WTC11 (cell line): Measurements from ENCODE around the gene P4HB. TPM values are rescaled to one million over a fixed set of nuclear protein-coding genes. Genes with fewer than 3 reads are reported as not detected.

Experiments used
- ATAC-seq: fragments of 200-7000 bp; cut with Tn5 transposase; 2 replicates; pipeline ENCODE4 v1.10.0; 2021; ENCODE audit warnings: mild to moderate bottlenecking, moderate library complexity
- CTCF ChIA-PET: fragments of 300-600 bp; sonication (Branson Sonifier 250); formaldehyde crosslinking; loops from one replicate; lab custom pipeline; 2021; ENCODE audit warnings: antibody characterized with exemption; lab: Charles Lee
- POLR2A ChIA-PET: fragments of 350-600 bp; sonication (Branson Sonifier 250); formaldehyde crosslinking; loops from one replicate; lab custom pipeline; 2021; ENCODE audit warnings: antibody characterized with exemption; lab: Charles Lee
- DNase-seq: peaks from one replicate; pipeline ENCODE4 v3.0.0; 2021; ENCODE audit warnings: low spot score
- H3K27ac Mint-ChIP-seq: 2 replicates; pipeline ENCODE4 v1.8.0; 2021; ENCODE audit warnings: mixed read lengths
- H3K27me3 Mint-ChIP-seq: 2 replicates; pipeline ENCODE4 v1.8.0; 2021; ENCODE audit warnings: low read depth, mild to moderate bottlenecking, moderate library complexity, mixed read lengths
- H3K36me3 Mint-ChIP-seq: 2 replicates; pipeline ENCODE4 v1.8.0; 2021; ENCODE audit warnings: mixed read lengths
- H3K4me1 Mint-ChIP-seq: 2 replicates; pipeline ENCODE4 v1.8.0; 2022; ENCODE audit warnings: mixed read lengths
- H3K4me3 Mint-ChIP-seq: 2 replicates; pipeline ENCODE4 v1.8.0; 2021; ENCODE audit warnings: mild to moderate bottlenecking, moderate library complexity, mixed read lengths
- H3K9me3 Mint-ChIP-seq: 2 replicates; pipeline ENCODE4 v1.8.0; 2021; ENCODE audit warnings: mixed read lengths
- CREB1 ChIP-seq: sonication (generic); formaldehyde crosslinking; IDR thresholded peaks from 2 replicates; pipeline ENCODE4 v1.8.0; 2023; ENCODE audit warnings: mild to moderate bottlenecking, missing genetic modification reagents
- CREM ChIP-seq: sonication (generic); formaldehyde crosslinking; IDR thresholded peaks from 2 replicates; pipeline ENCODE4 v1.8.1; 2022; ENCODE audit warnings: mild to moderate bottlenecking, missing genetic modification reagents, moderate library complexity
- EMX1 ChIP-seq: fragments of 250-450 bp; sonication (Bioruptor Pico); IDR thresholded peaks from 2 replicates; pipeline ENCODE4 v1.8.0; 2021; ENCODE audit warnings: mild to moderate bottlenecking
- ESRRA ChIP-seq: sonication (generic); formaldehyde crosslinking; IDR thresholded peaks from 2 replicates; pipeline ENCODE4 v1.8.1; 2022; ENCODE audit warnings: mild to moderate bottlenecking, missing genetic modification reagents, borderline replicate concordance
- FOXK1 ChIP-seq: sonication (generic); formaldehyde crosslinking; IDR thresholded peaks from 2 replicates; pipeline ENCODE4 v1.8.0; 2022; ENCODE audit warnings: mild to moderate bottlenecking, moderate library complexity, missing genetic modification reagents
- HMGA2 ChIP-seq: fragments of 250-450 bp; sonication (Bioruptor Pico); IDR thresholded peaks from 2 replicates; pipeline ENCODE4 v1.4.0; 2021; ENCODE audit warnings: mild to moderate bottlenecking, moderate library complexity
- IRF2 ChIP-seq: sonication (generic); formaldehyde crosslinking; IDR thresholded peaks from 2 replicates; pipeline ENCODE4 v1.8.0; 2022; ENCODE audit warnings: low read depth, missing genetic modification reagents, borderline replicate concordance
- MYBL2 ChIP-seq: sonication (generic); formaldehyde crosslinking; IDR thresholded peaks from 2 replicates; pipeline ENCODE4 v1.8.1; 2023; ENCODE audit warnings: mild to moderate bottlenecking, moderate library complexity, missing genetic modification reagents
- NFATC4 ChIP-seq: fragments of 250-450 bp; sonication (Bioruptor Pico); IDR thresholded peaks from 2 replicates; pipeline ENCODE4 v1.9.0; 2021; ENCODE audit warnings: mild to moderate bottlenecking
- NFYB ChIP-seq: sonication (generic); formaldehyde crosslinking; conservative IDR thresholded peaks from 2 replicates; pipeline ENCODE4 v1.8.0; 2022; ENCODE audit warnings: low read depth, missing genetic modification reagents
- NR2C2 ChIP-seq: sonication (generic); formaldehyde crosslinking; IDR thresholded peaks from 2 replicates; pipeline ENCODE4 v1.8.0; 2022; ENCODE audit warnings: mild to moderate bottlenecking, missing genetic modification reagents
- RORB ChIP-seq: fragments of 250-450 bp; sonication (Bioruptor Pico); IDR thresholded peaks from 2 replicates; pipeline ENCODE4 v1.9.0; 2021; ENCODE audit warnings: mild to moderate bottlenecking
- SOX15 ChIP-seq: fragments of 250-450 bp; sonication (Bioruptor Pico); IDR thresholded peaks from 2 replicates; pipeline ENCODE4 v1.9.0; 2021; ENCODE audit warnings: mild to moderate bottlenecking
- TCF7 ChIP-seq: sonication (generic); formaldehyde crosslinking; IDR thresholded peaks from 2 replicates; pipeline ENCODE4 v1.8.0; 2022; ENCODE audit warnings: mild to moderate bottlenecking, low read depth, missing genetic modification reagents, moderate library complexity
- TEAD4 ChIP-seq: sonication (generic); formaldehyde crosslinking; IDR thresholded peaks from 2 replicates; pipeline ENCODE4 v1.8.0; 2022; ENCODE audit warnings: mild to moderate bottlenecking, missing genetic modification reagents
- ZNF232 ChIP-seq: sonication (generic); formaldehyde crosslinking; IDR thresholded peaks from 2 replicates; pipeline ENCODE4 v1.8.0; 2022; ENCODE audit warnings: mild to moderate bottlenecking, missing genetic modification reagents
- ZNF671 ChIP-seq: fragments of 250-450 bp; sonication (Bioruptor Pico); IDR thresholded peaks from 2 replicates; pipeline ENCODE4 v1.8.0; 2021; ENCODE audit warnings: mild to moderate bottlenecking
- total RNA-seq: library from RNA; stranded (reverse); gene quantifications from 3 replicates; pipeline ENCODE4 v1.2.3, GENCODE V29; 2021
- TF ChIP-seq, protein P1 (sequence below): sonication (generic); formaldehyde crosslinking; IDR thresholded peaks from 2 replicates; pipeline ENCODE4 v1.8.0; 2023; ENCODE audit warnings: missing genetic modification reagents
- TF ChIP-seq, protein P2 (sequence below): sonication (generic); formaldehyde crosslinking; IDR thresholded peaks from 2 replicates; pipeline ENCODE4 v1.8.1; 2023; ENCODE audit warnings: mild to moderate bottlenecking, missing genetic modification reagents, moderate library complexity
- TF ChIP-seq, protein P3 (sequence below): fragments of 250-450 bp; sonication (Bioruptor Pico); IDR thresholded peaks from 2 replicates; pipeline ENCODE4 v1.8.0; 2021; ENCODE audit warnings: mild to moderate bottlenecking
- TF ChIP-seq, protein P4 (sequence below): fragments of 250-450 bp; sonication (Bioruptor Pico); IDR thresholded peaks from 2 replicates; pipeline ENCODE4 v1.9.0; 2021; ENCODE audit warnings: mild to moderate bottlenecking, borderline replicate concordance
- TF ChIP-seq, protein P5 (sequence below): sonication (generic); formaldehyde crosslinking; IDR thresholded peaks from 2 replicates; pipeline ENCODE4 v1.8.0; 2022; ENCODE audit warnings: mild to moderate bottlenecking, missing genetic modification reagents
- TF ChIP-seq, protein P6 (sequence below): sonication (generic); formaldehyde crosslinking; IDR thresholded peaks from 2 replicates; pipeline ENCODE4 v1.8.0; 2022; ENCODE audit warnings: mild to moderate bottlenecking, missing genetic modification reagents
- TF ChIP-seq, protein P7 (sequence below): sonication (generic); formaldehyde crosslinking; IDR thresholded peaks from 2 replicates; pipeline ENCODE4 v1.8.0; 2022; ENCODE audit warnings: mild to moderate bottlenecking, missing genetic modification reagents
- TF ChIP-seq, protein P8 (sequence below): sonication (generic); formaldehyde crosslinking; IDR thresholded peaks from 2 replicates; pipeline ENCODE4 v1.8.1; 2022; ENCODE audit warnings: low read depth, missing genetic modification reagents, borderline replicate concordance

Gene P4HB
- total RNA-seq, 1 experiment from 2014 or later = 380 TPM

DNA sequence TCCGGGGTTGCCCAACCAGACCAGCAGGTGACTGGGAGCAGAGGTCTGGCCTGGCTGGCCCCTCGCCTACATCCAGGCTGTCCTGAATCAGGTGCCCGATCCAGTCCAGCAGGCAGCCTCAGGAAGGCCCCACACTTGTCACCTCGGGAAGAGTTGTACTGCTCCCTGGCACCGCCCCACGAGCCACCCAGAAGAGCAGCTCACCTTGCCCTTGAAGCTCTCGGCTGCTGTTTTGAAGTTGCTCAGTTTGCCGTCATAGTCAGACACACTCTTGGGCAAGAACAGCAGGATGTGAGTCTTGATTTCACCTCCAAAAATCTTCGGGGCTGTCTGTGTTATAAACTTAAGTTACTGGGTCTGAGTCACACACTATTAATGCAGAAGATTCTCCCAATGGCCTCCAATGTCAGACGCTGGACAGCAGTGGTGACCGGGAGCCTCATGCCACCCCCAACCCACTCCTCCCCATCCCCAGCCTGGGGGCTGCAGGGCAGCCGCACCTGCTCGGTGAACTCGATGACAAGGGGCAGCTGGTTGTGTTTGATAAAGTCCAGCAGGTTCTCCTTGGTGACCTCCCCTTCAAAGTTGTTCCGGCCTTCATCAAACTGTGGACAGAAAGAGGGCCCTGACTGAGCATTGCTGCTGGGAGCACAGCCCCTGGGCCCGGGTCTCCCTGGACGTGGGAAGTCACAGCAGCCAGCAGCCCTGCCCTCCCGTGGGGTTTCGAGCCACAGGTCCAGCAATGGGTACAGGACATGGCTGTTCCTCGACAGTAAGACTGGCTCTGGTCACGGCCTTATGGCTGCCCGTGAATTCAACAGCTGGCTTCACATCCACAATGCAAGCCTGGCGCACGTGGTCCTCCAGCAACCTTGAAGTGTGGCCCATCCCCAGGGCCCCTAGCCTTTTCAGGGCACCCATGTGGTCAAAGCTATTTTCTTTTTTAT, 13.3 kb downstream of the P4HB start (continued):
- TF ChIP-seq ZNF232 (CRISPR knock-in tag) (no peak), CREB1 (CRISPR knock-in tag) (no peak), ESRRA (CRISPR knock-in tag) (no peak), MYBL2 (CRISPR knock-in tag) (no peak)
- TF ChIP-seq, protein P1, sequence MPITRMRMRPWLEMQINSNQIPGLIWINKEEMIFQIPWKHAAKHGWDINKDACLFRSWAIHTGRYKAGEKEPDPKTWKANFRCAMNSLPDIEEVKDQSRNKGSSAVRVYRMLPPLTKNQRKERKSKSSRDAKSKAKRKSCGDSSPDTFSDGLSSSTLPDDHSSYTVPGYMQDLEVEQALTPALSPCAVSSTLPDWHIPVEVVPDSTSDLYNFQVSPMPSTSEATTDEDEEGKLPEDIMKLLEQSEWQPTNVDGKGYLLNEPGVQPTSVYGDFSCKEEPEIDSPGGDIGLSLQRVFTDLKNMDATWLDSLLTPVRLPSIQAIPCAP = no peak
- TF ChIP-seq, protein P2, sequence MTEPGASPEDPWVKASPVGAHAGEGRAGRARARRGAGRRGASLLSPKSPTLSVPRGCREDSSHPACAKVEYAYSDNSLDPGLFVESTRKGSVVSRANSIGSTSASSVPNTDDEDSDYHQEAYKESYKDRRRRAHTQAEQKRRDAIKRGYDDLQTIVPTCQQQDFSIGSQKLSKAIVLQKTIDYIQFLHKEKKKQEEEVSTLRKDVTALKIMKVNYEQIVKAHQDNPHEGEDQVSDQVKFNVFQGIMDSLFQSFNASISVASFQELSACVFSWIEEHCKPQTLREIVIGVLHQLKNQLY (CRISPR knock-in tag) = no peak

DNA sequence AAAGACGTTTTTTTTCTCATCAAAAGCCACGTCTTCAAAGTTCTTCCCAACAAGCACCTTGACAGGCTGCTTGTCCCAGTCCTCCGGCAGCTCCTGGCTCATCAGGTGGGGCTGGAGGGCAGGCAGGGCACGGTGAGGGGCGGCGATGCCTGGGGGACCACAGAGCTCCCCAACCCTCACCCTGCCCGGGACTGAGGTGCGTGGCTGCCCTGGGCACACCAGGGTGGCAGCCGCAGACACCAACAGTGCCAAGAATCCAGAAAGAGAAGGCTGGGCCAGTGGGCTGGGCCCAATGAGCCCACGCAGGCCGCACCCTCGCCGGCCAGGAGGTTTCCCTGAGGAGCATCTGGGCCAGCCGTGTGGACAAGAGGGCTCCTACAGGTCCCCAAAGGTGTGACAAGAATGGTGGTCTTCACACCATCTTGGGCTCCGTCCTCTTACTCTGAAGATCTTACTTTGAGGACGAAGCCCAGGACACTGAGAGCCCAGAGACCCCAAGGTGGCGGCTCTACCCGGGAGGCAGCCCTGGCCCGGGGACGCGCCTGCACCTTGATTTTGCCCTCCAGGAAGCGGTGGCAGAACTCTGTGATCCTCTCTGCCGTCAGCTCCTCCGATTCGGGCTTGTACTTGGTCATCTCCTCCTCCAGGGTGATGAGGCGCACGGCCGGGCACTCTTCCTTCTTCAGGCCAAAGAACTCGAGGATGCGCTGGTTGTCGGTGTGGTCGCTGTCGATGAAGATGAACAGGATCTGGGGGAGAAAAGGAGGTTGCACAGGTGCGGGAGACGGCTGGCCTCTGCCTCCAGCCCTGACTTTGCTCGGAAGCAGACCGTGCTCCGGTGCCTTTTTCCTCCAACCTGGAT, 14.2 kb downstream of the P4HB start:
- ATAC-seq (no peak), DNase-seq (no peak)
- ChIA-PET CTCF (no interaction called here), POLR2A (no interaction called here)
- Mint-ChIP-seq H3K9me3 (no peaks in the 10 kb centered on the region), H3K4me1 (no peaks in the 10 kb centered on the region), H3K27ac (no peak overlapping the region), H3K36me3 (peaks cover 35% of the 10 kb centered on the region), H3K4me3 (no peak overlapping the region), H3K27me3 (no peaks in the 10 kb centered on the region)
- TF ChIP-seq TCF7 (CRISPR knock-in tag) (no peak), SOX15 (CRISPR knock-in tag) (no peak), NFATC4 (CRISPR knock-in tag) (no peak), ZNF671 (no peak), NR2C2 (CRISPR knock-in tag) (no peak), TEAD4 (no peak), FOXK1 (no peak), RORB (CRISPR knock-in tag) (no peak), EMX1 (CRISPR knock-in tag) (no peak), CREM (CRISPR knock-in tag) (no peak), HMGA2 (no peak), NFYB (no peak), IRF2 (no peak)
- TF ChIP-seq, protein P3, sequence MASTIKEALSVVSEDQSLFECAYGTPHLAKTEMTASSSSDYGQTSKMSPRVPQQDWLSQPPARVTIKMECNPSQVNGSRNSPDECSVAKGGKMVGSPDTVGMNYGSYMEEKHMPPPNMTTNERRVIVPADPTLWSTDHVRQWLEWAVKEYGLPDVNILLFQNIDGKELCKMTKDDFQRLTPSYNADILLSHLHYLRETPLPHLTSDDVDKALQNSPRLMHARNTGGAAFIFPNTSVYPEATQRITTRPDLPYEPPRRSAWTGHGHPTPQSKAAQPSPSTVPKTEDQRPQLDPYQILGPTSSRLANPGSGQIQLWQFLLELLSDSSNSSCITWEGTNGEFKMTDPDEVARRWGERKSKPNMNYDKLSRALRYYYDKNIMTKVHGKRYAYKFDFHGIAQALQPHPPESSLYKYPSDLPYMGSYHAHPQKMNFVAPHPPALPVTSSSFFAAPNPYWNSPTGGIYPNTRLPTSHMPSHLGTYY (CRISPR knock-in tag) = no peak
- TF ChIP-seq, protein P4, sequence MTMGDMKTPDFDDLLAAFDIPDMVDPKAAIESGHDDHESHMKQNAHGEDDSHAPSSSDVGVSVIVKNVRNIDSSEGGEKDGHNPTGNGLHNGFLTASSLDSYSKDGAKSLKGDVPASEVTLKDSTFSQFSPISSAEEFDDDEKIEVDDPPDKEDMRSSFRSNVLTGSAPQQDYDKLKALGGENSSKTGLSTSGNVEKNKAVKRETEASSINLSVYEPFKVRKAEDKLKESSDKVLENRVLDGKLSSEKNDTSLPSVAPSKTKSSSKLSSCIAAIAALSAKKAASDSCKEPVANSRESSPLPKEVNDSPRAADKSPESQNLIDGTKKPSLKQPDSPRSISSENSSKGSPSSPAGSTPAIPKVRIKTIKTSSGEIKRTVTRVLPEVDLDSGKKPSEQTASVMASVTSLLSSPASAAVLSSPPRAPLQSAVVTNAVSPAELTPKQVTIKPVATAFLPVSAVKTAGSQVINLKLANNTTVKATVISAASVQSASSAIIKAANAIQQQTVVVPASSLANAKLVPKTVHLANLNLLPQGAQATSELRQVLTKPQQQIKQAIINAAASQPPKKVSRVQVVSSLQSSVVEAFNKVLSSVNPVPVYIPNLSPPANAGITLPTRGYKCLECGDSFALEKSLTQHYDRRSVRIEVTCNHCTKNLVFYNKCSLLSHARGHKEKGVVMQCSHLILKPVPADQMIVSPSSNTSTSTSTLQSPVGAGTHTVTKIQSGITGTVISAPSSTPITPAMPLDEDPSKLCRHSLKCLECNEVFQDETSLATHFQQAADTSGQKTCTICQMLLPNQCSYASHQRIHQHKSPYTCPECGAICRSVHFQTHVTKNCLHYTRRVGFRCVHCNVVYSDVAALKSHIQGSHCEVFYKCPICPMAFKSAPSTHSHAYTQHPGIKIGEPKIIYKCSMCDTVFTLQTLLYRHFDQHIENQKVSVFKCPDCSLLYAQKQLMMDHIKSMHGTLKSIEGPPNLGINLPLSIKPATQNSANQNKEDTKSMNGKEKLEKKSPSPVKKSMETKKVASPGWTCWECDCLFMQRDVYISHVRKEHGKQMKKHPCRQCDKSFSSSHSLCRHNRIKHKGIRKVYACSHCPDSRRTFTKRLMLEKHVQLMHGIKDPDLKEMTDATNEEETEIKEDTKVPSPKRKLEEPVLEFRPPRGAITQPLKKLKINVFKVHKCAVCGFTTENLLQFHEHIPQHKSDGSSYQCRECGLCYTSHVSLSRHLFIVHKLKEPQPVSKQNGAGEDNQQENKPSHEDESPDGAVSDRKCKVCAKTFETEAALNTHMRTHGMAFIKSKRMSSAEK (CRISPR knock-in tag) = no peak
- TF ChIP-seq, protein P5, sequence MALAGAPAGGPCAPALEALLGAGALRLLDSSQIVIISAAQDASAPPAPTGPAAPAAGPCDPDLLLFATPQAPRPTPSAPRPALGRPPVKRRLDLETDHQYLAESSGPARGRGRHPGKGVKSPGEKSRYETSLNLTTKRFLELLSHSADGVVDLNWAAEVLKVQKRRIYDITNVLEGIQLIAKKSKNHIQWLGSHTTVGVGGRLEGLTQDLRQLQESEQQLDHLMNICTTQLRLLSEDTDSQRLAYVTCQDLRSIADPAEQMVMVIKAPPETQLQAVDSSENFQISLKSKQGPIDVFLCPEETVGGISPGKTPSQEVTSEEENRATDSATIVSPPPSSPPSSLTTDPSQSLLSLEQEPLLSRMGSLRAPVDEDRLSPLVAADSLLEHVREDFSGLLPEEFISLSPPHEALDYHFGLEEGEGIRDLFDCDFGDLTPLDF (CRISPR knock-in tag) = no peak
- TF ChIP-seq, protein P6, sequence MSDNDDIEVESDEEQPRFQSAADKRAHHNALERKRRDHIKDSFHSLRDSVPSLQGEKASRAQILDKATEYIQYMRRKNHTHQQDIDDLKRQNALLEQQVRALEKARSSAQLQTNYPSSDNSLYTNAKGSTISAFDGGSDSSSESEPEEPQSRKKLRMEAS (CRISPR knock-in tag) = no peak
- TF ChIP-seq, protein P7, sequence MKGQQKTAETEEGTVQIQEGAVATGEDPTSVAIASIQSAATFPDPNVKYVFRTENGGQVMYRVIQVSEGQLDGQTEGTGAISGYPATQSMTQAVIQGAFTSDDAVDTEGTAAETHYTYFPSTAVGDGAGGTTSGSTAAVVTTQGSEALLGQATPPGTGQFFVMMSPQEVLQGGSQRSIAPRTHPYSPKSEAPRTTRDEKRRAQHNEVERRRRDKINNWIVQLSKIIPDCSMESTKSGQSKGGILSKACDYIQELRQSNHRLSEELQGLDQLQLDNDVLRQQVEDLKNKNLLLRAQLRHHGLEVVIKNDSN (CRISPR knock-in tag) = no peak
- TF ChIP-seq, protein P8, sequence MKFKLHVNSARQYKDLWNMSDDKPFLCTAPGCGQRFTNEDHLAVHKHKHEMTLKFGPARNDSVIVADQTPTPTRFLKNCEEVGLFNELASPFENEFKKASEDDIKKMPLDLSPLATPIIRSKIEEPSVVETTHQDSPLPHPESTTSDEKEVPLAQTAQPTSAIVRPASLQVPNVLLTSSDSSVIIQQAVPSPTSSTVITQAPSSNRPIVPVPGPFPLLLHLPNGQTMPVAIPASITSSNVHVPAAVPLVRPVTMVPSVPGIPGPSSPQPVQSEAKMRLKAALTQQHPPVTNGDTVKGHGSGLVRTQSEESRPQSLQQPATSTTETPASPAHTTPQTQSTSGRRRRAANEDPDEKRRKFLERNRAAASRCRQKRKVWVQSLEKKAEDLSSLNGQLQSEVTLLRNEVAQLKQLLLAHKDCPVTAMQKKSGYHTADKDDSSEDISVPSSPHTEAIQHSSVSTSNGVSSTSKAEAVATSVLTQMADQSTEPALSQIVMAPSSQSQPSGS (CRISPR knock-in tag) = no peak
